Activated B cell treated with CpG ODN at 0.5 μM for 24 hours (primary cell): ENCODE measurements around the gene DDX6. TPM values are rescaled to one million over a fixed set of nuclear protein-coding genes. Genes with fewer than 3 reads are reported as not detected.
"Not testable (repeated sequence)": the region's sequence is repeated elsewhere in the genome, so short reads cannot be mapped to it uniquely, and the experiment has no call there.

ENCODE experiments used
- ATAC-seq: fragments of 200-7000 bp; cut with Tn5 transposase; one replicate; pipeline ENCODE4 v1.10.0; 2021; ENCODE audit warnings: low read depth, mild to moderate bottlenecking, moderate library complexity
- CTCF ChIA-PET: fragments of 350-600 bp; sonication (Branson Sonifier 250); formaldehyde crosslinking; loops from one replicate; lab custom pipeline; 2021; ENCODE audit warnings: antibody characterized with exemption; lab: Charles Lee
- POLR2A ChIA-PET: fragments of 350-600 bp; sonication (Branson Sonifier 250); formaldehyde crosslinking; loops from one replicate; lab custom pipeline; 2021; ENCODE audit warnings: antibody characterized with exemption; lab: Charles Lee
- DNase-seq: peaks from one replicate; pipeline ENCODE4 v3.0.0; 2022
- H3K27ac Mint-ChIP-seq: one replicate; pipeline ENCODE4 v1.8.0; 2020; ENCODE audit warnings: mixed read lengths
- H3K27me3 Mint-ChIP-seq: one replicate; pipeline ENCODE4 v1.8.0; 2021; ENCODE audit warnings: mixed read lengths
- H3K36me3 Mint-ChIP-seq: one replicate; pipeline ENCODE4 v1.8.0; 2021; ENCODE audit warnings: low read depth, mixed read lengths
- H3K4me1 Mint-ChIP-seq: one replicate; pipeline ENCODE4 v1.8.0; 2021; ENCODE audit warnings: mixed read lengths
- H3K4me3 Mint-ChIP-seq: one replicate; pipeline ENCODE4 v1.8.0; 2020; ENCODE audit warnings: mild to moderate bottlenecking, mixed read lengths
- H3K9me3 Mint-ChIP-seq: one replicate; pipeline ENCODE4 v1.8.0; 2020; ENCODE audit warnings: mixed read lengths
- CTCF ChIP-seq: fragments of 200-600 bp; IDR thresholded peaks from one replicate; pipeline ENCODE4 v1.8.0; 2022; ENCODE audit warnings: antibody characterized with exemption, mild to moderate bottlenecking
- intact Hi-C: fragments of 100-400 bp; cut with micrococcal nuclease; formaldehyde crosslinking; loops from one replicate; pipeline ENCODE4 v1.15.1; 2024
- total RNA-seq: library from RNA; stranded (reverse); gene quantifications from 2 replicates; pipeline ENCODE4 v1.2.3, GENCODE V29; 2022

Gene DDX6
- total RNA-seq, 1 donor from 2014 or later: 297 TPM

DNA sequence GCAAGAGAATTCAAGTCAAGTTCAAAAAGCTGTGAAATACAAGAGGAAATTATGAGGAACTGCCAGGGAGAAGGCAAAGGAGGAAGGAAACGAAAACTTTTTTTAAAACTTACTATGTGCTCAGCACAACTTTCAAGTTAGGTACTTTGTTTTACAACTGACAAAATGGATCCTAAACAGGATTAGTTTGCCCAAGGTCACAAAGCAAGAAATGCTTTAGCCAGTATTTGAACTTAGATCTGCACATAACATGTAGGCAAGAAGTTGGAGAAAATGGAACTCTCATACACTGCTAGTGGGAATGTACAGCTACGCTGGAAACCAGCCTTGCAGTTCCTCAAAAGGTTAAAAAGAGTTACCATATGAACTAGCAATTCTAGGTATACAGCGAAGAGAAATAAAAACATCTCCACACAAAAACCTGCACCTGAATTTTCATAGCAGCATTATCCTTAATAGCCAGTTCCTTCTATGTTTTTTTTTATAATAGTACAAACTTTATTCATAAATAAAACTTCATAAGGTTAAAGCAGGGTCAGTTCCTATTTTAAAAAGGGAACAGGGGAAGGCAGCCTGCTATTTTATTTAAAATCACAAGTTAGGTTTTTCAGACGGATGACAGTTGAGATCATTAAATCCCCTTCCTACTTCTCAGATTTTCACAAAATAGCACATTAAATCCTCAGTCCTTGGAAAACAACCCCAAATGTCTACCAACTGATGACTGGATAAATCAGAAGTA is 19.2 kb downstream of the DDX6 start:
- Mint-ChIP-seq H3K4me3 (peak overlapping the region; percentile 69), H3K9me3 (no peaks in the 10 kb centered on the region), H3K4me1 (peaks cover 79% of the 10 kb centered on the region), H3K36me3 (peaks cover 91% of the 10 kb centered on the region), H3K27ac (peak overlapping the region; percentile 54), H3K27me3 (no peaks in the 10 kb centered on the region)
- POLR2A ChIA-PET: interaction anchor here (1.3 to 2.1 kb wide), 3 partner anchors 18 to 112 kb away, joined by 3 to 10 read pairs (median 6); partner anchors contain the start of genes CXCR5 and DDX6
- CTCF ChIA-PET: interaction anchor here (0.8 to 1.9 kb wide), 2 partner anchors 14 to 124 kb away, joined by 3 to 5 read pairs; no protein-coding TSS in a partner anchor
- no peak for TF ChIP-seq CTCF
- ATAC-seq: no peak
- no peak for DNase-seq
- intact Hi-C loops: loop anchor here (2.0 to 5.0 kb wide), 2 partner anchors 13 to 79 kb away; no protein-coding TSS in a partner anchor

DNA sequence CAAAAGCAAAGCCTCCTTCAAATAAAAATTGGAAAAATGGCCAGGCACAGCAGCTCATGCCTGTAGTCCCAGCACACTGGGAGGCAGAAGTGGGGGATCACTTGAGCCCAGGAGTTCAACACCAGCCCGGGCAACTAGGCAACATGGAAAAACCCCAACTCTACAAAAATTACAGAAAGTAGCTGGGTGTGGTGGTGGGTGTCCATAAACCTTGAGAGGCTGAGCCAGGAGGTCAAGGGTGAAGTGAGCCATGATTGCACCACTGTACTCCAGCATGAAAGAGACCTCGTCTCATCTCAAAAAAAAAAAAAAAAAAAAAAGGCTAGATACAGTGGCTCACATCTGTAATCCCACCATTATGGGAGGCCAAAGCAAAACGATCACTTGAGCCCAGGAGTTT is 22.3 kb downstream of the DDX6 start:
- TF ChIP-seq CTCF: no peak
- ChIA-PET CTCF (interaction anchor here (1.0 to 2.0 kb wide), 2 partner anchors 12 to 79 kb away, joined by 3 to 6 read pairs; no protein-coding TSS in a partner anchor), POLR2A (interaction anchor here (0.6 to 1.4 kb wide), 3 partner anchors 13 to 127 kb away, joined by 3 read pairs; no protein-coding TSS in a partner anchor)
- H3K36me3 Mint-ChIP-seq: peaks cover 87% of the 10 kb centered on the region
- ATAC-seq (no peak), DNase-seq (no peak)
- H3K4me1 Mint-ChIP-seq: peaks cover 61% of the 10 kb centered on the region
- intact Hi-C loops: no loop called here
- H3K27me3 Mint-ChIP-seq: no peaks in the 10 kb centered on the region
- H3K4me3 Mint-ChIP-seq: no peak overlapping the region
- peak overlapping the region; percentile 53 for H3K27ac Mint-ChIP-seq
- H3K9me3 Mint-ChIP-seq: no peaks in the 10 kb centered on the region

- TF ChIP-seq CTCF: no peak
- no peak for DNase-seq
- peaks cover 86% of the 10 kb centered on the region for H3K36me3 Mint-ChIP-seq
- no peaks in the 10 kb centered on the region for H3K9me3 Mint-ChIP-seq
- H3K4me1 Mint-ChIP-seq: peaks cover 35% of the 10 kb centered on the region
- no peak for ATAC-seq
- H3K4me3 Mint-ChIP-seq: no peak overlapping the region
- ChIA-PET POLR2A (interaction anchor here (1.1 to 1.6 kb wide), 3 partner anchors 25 to 120 kb away, joined by 3 read pairs; partner anchors contain the start of gene DDX6), CTCF (no interaction called here)
- intact Hi-C loops: no loop called here
- H3K27me3 Mint-ChIP-seq: no peaks in the 10 kb centered on the region
- no peak overlapping the region for H3K27ac Mint-ChIP-seq
Observed at GRCh38 chr11:118766035-118766434, 24.9 kb downstream of the DDX6 start.

GRCh38 chr11:118765095-118765691 is 25.8 kb downstream of the DDX6 start:
- H3K27me3 Mint-ChIP-seq, ATAC-seq, H3K9me3 Mint-ChIP-seq, CTCF ChIA-PET, H3K4me3 Mint-ChIP-seq, intact Hi-C loops, H3K27ac Mint-ChIP-seq, DNase-seq: not testable (repeated sequence)
- peaks cover 26% of the 10 kb centered on the region for H3K4me1 Mint-ChIP-seq
- POLR2A ChIA-PET: interaction anchor here (1.0 to 1.6 kb wide), 3 partner anchors 74 to 120 kb away, joined by 3 to 4 read pairs (median 3); no protein-coding TSS in a partner anchor
- peaks cover 86% of the 10 kb centered on the region for H3K36me3 Mint-ChIP-seq

GRCh38 chr11:118763041-118763440 is 27.9 kb downstream of the DDX6 start:
- Mint-ChIP-seq H3K4me1 (peaks cover 9% of the 10 kb centered on the region), H3K36me3 (peaks cover 89% of the 10 kb centered on the region)
- intact Hi-C loops: no loop called here

DNA sequence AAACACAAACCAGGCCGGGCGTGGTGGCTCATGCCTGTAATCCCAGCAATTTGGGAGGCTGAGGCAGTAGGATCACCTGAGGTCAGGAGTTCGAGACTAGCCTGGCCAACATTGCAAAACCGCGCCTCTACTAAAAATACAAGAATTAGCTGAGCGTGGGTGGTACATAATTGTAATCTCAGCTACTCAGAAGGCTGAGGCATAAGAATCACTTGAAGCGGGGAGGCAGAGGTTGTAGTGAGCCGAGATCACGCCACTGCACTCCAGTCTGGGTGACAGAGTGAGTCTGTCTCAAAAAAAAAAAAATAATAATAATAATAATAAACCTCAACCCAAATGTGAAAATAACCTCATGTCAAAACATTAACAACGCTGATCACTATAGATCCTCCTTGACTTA is 29.0 kb downstream of the DDX6 start:
- intact Hi-C loops, H3K4me1 Mint-ChIP-seq, H3K9me3 Mint-ChIP-seq, H3K27me3 Mint-ChIP-seq, CTCF ChIA-PET, H3K4me3 Mint-ChIP-seq, ATAC-seq, DNase-seq: not testable (repeated sequence)
- peaks cover 87% of the 10 kb centered on the region for H3K36me3 Mint-ChIP-seq
- POLR2A ChIA-PET: interaction anchor here (0.6 to 1.1 kb wide), 3 partner anchors 10 to 173 kb away, joined by 3 to 12 read pairs (median 3); partner anchors contain the start of gene CXCR5
- peak overlapping the region; percentile 24 for H3K27ac Mint-ChIP-seq

More at GRCh38 chr11:118763041-118763440, 27.9 kb downstream of the DDX6 start:
- no peaks in the 10 kb centered on the region for H3K27me3 Mint-ChIP-seq
- DNase-seq (no peak), ATAC-seq (no peak)
- H3K27ac Mint-ChIP-seq: no peak overlapping the region
- no peak for TF ChIP-seq CTCF
- ChIA-PET POLR2A (interaction anchor here (1.0 to 1.1 kb wide), 4 partner anchors 11 to 132 kb away, joined by 3 read pairs; partner anchors contain the start of gene CXCR5), CTCF (interaction anchor here (1.0 kb wide), 1 partner anchor 68 kb away, joined by 4 read pairs; no protein-coding TSS in a partner anchor)
- no peaks in the 10 kb centered on the region for H3K9me3 Mint-ChIP-seq
- H3K4me3 Mint-ChIP-seq: no peak overlapping the region
